Panc1 (cell line): ENCODE measurements around the gene PRLR. TPM values are rescaled to one million over a fixed set of nuclear protein-coding genes. Genes with fewer than 3 reads are reported as not detected.

Experiments
- ATAC-seq: fragments of 200-7000 bp; cut with Tn5 transposase; 2 replicates; pipeline ENCODE4 v1.9.1; 2020; ENCODE audit warnings: mild to moderate bottlenecking, moderate library complexity
- BruUV-seq: library from RNA; stranded (reverse); fragments of 400-500 nt; replicated peaks from 2 replicates; lab custom pipeline; 2021; lab: Mats Ljungman, UMichigan
- CTCF ChIA-PET: fragments of 300-600 bp; sonication (Branson Sonifier 250); formaldehyde crosslinking; loops from one replicate; lab custom pipeline; 2022; ENCODE audit warnings: antibody characterized with exemption; lab: Charles Lee
- POLR2A ChIA-PET: fragments of 300-600 bp; sonication (Branson Sonifier 250); formaldehyde crosslinking; loops from one replicate; lab custom pipeline; 2022; ENCODE audit warnings: antibody characterized with exemption; lab: Charles Lee
- DNase-seq: peaks from one replicate; pipeline ENCODE4 v3.0.0-alpha.2; 2010; ENCODE audit warnings: low read depth, low spot score
- H3K27ac ChIP-seq: 2 replicates; pipeline ENCODE4 v1.5.1; 2011; ENCODE audit warnings: mild to moderate bottlenecking, low read length, inconsistent platforms
- H3K27me3 ChIP-seq: fragments of 200-500 bp; sonication (Bioruptor generic); 2 replicates; pipeline ENCODE4 v1.6.0; 2014; ENCODE audit warnings: low read length, inconsistent platforms; ENCODE audit not compliant: control insufficient read depth, insufficient read depth
- H3K36me3 ChIP-seq: fragments of 200-500 bp; sonication (Bioruptor generic); 2 replicates; pipeline ENCODE4 v1.5.1; 2014; ENCODE audit warnings: inconsistent platforms, mild to moderate bottlenecking, low read length, moderate library complexity; ENCODE audit not compliant: control insufficient read depth, insufficient read depth
- H3K4me1 ChIP-seq: 2 replicates; pipeline ENCODE4 v1.5.1; 2011; ENCODE audit warnings: inconsistent platforms, mild to moderate bottlenecking, low read length, moderate library complexity; ENCODE audit not compliant: control insufficient read depth, insufficient read depth
- H3K4me3 ChIP-seq, 2 experiments: 2 replicates each; pipeline ENCODE4 v1.5.1; 2011 to 2012; ENCODE audit warnings: low read depth in 2 of 2, low read length in 2 of 2, mild to moderate bottlenecking in 2 of 2, inconsistent platforms in 1 of 2, moderate library complexity in 1 of 2
- H3K9me3 ChIP-seq: fragments of 200-500 bp; sonication (Bioruptor generic); 2 replicates; pipeline ENCODE4 v1.5.1; 2014; ENCODE audit warnings: low read depth, mild to moderate bottlenecking, inconsistent platforms, low read length, moderate library complexity; ENCODE audit not compliant: control insufficient read depth, insufficient read depth
- POLR2AphosphoS5 ChIP-seq: IDR thresholded peaks from 2 replicates; pipeline ENCODE4 v1.6.1; 2012; ENCODE audit warnings: mild to moderate bottlenecking, low read depth, low read length, moderate library complexity
- SIN3A ChIP-seq: IDR thresholded peaks from 2 replicates; pipeline ENCODE4 v1.6.1; 2012; ENCODE audit warnings: low read depth, mild to moderate bottlenecking, low read length, moderate library complexity, borderline replicate concordance; ENCODE audit not compliant: insufficient read depth
- TCF7L2 ChIP-seq: IDR thresholded peaks from 2 replicates; pipeline ENCODE4 v1.6.1; 2011; ENCODE audit warnings: mild to moderate bottlenecking, low read depth, low read length, inconsistent platforms
- in situ Hi-C: cut with HindIII; loops from 2 replicates; pipeline ENCODE4 v1.10.0; 2016; ENCODE audit warnings: low sequenced_read_pairs, low pct_unique_long_range_greater_than_20kb
- intact Hi-C: fragments of 100-400 bp; cut with micrococcal nuclease; formaldehyde crosslinking; loops from one replicate; pipeline ENCODE4 v1.10.0; 2022; ENCODE audit not compliant: unreplicated experiment
- total RNA-seq: library from RNA; stranded (reverse); gene quantifications from one replicate; pipeline ENCODE4 v1.2.1, GENCODE V29; 2021; ENCODE audit not compliant: unreplicated experiment
- TF ChIP-seq, protein P1 (sequence below), 2 experiments: IDR thresholded peaks; 2 replicates each; pipeline ENCODE4 v1.6.1; 2011 to 2012; ENCODE audit warnings: low read depth in 2 of 2, control low read depth in 1 of 2, low read length in 1 of 2, mild to moderate bottlenecking in 1 of 2, moderate library complexity in 1 of 2; ENCODE audit not compliant: insufficient read depth in 1 of 2
- TF ChIP-seq, protein P2 (sequence below): fragments of 450-650 bp; IDR thresholded peaks from 2 replicates; pipeline ENCODE4 v1.5.1; 2017; ENCODE audit warnings: mild to moderate bottlenecking

PRLR gene
- total RNA-seq, 1 experiment from 2014 or later = 0.46 TPM

GRCh38 chr5:35083150-35083549 is 147.1 kb downstream of the PRLR start:
- H3K27ac ChIP-seq = no peak overlapping the region
- no peak overlapping the region for H3K4me3 ChIP-seq
- no peaks in the 10 kb centered on the region for H3K36me3 ChIP-seq
- no peak for DNase-seq
- ATAC-seq = no peak
- no peaks in the 10 kb centered on the region for H3K4me1 ChIP-seq
- CTCF ChIA-PET = no interaction called here
- intact Hi-C loops (no loop called here), in situ Hi-C loops (no loop called here)
- H3K27me3 ChIP-seq = no peaks in the 10 kb centered on the region
- POLR2A ChIA-PET = no interaction called here
- no peaks in the 10 kb centered on the region for H3K9me3 ChIP-seq
- no peak for TF ChIP-seq POLR2AphosphoS5
- TF ChIP-seq TCF7L2 = no peak
- TF ChIP-seq, protein P1, sequence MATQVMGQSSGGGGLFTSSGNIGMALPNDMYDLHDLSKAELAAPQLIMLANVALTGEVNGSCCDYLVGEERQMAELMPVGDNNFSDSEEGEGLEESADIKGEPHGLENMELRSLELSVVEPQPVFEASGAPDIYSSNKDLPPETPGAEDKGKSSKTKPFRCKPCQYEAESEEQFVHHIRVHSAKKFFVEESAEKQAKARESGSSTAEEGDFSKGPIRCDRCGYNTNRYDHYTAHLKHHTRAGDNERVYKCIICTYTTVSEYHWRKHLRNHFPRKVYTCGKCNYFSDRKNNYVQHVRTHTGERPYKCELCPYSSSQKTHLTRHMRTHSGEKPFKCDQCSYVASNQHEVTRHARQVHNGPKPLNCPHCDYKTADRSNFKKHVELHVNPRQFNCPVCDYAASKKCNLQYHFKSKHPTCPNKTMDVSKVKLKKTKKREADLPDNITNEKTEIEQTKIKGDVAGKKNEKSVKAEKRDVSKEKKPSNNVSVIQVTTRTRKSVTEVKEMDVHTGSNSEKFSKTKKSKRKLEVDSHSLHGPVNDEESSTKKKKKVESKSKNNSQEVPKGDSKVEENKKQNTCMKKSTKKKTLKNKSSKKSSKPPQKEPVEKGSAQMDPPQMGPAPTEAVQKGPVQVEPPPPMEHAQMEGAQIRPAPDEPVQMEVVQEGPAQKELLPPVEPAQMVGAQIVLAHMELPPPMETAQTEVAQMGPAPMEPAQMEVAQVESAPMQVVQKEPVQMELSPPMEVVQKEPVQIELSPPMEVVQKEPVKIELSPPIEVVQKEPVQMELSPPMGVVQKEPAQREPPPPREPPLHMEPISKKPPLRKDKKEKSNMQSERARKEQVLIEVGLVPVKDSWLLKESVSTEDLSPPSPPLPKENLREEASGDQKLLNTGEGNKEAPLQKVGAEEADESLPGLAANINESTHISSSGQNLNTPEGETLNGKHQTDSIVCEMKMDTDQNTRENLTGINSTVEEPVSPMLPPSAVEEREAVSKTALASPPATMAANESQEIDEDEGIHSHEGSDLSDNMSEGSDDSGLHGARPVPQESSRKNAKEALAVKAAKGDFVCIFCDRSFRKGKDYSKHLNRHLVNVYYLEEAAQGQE (IDR thresholded peaks at IDR 0.05; ENCODE audit: insufficient read depth in 1 of 2, low read depth in 2 of 2, low read length in 1 of 2) = no peak
- TF ChIP-seq, protein P2, sequence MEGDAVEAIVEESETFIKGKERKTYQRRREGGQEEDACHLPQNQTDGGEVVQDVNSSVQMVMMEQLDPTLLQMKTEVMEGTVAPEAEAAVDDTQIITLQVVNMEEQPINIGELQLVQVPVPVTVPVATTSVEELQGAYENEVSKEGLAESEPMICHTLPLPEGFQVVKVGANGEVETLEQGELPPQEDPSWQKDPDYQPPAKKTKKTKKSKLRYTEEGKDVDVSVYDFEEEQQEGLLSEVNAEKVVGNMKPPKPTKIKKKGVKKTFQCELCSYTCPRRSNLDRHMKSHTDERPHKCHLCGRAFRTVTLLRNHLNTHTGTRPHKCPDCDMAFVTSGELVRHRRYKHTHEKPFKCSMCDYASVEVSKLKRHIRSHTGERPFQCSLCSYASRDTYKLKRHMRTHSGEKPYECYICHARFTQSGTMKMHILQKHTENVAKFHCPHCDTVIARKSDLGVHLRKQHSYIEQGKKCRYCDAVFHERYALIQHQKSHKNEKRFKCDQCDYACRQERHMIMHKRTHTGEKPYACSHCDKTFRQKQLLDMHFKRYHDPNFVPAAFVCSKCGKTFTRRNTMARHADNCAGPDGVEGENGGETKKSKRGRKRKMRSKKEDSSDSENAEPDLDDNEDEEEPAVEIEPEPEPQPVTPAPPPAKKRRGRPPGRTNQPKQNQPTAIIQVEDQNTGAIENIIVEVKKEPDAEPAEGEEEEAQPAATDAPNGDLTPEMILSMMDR = no peak
- TF ChIP-seq SIN3A = no peak
- no TSS peak for BruUV-seq

GRCh38 chr5:35082530-35082929 is 147.8 kb downstream of the PRLR start:
- ChIA-PET POLR2A (no interaction called here), CTCF (no interaction called here)
- H3K9me3 ChIP-seq = no peaks in the 10 kb centered on the region
- H3K4me3 ChIP-seq = no peak overlapping the region
- BruUV-seq = no TSS peak
- TF ChIP-seq POLR2AphosphoS5 (no peak), SIN3A (no peak), TCF7L2 (no peak)
- TF ChIP-seq, protein P1 (IDR thresholded peaks at IDR 0.05; ENCODE audit: insufficient read depth in 1 of 2, low read depth in 2 of 2, low read length in 1 of 2) = no peak
- TF ChIP-seq, protein P2 = no peak
- ATAC-seq = no peak
- in situ Hi-C loops (no loop called here), intact Hi-C loops (no loop called here)
- no peak for DNase-seq
- H3K27me3 ChIP-seq = no peaks in the 10 kb centered on the region
- H3K4me1 ChIP-seq = no peaks in the 10 kb centered on the region
- no peaks in the 10 kb centered on the region for H3K36me3 ChIP-seq
- H3K27ac ChIP-seq = no peak overlapping the region
